Left ventricle myocardium inferior (tissue), 1 donor: ENCODE data around the gene ZBTB44. TPM values are rescaled to one million over a fixed set of nuclear protein-coding genes. Genes with fewer than 3 reads are reported as not detected.
"Not testable (repeated sequence)": the region's sequence is repeated elsewhere in the genome, so short reads cannot be mapped to it uniquely, and the experiment has no call there.

Experiments
- DNase-seq: peaks from one replicate; pipeline ENCODE4 v3.0.0-alpha.2; 2020
- H3K27ac ChIP-seq: fragments of 200-600 bp; replicated peaks from 2 replicates; pipeline ENCODE4 v1.8.0; 2021
- H3K27me3 ChIP-seq: fragments of 200-600 bp; 2 replicates; pipeline ENCODE4 v1.8.0; 2021; ENCODE audit warnings: low read depth
- H3K36me3 ChIP-seq: fragments of 200-600 bp; 2 replicates; pipeline ENCODE4 v1.8.0; 2021
- H3K4me1 ChIP-seq: fragments of 200-600 bp; 2 replicates; pipeline ENCODE4 v1.8.0; 2021
- H3K4me3 ChIP-seq: fragments of 200-600 bp; 2 replicates; pipeline ENCODE4 v1.8.0; 2021; ENCODE audit warnings: mild to moderate bottlenecking, moderate library complexity
- H3K9me3 ChIP-seq: fragments of 200-600 bp; replicated peaks from 2 replicates; pipeline ENCODE4 v1.8.0; 2021
- intact Hi-C: fragments of 100-400 bp; cut with micrococcal nuclease; formaldehyde crosslinking; loops from one replicate; pipeline ENCODE4 v1.11.0; 2022
- total RNA-seq: library from RNA; stranded (reverse); fragmentation: NEBNext Ultra II Directional; extraction: Animal tissue kit (Norgen Biotek cat#: 25700); gene quantifications from one replicate; pipeline ENCODE4 v1.2.1, GENCODE V29; 2021
- TF ChIP-seq, protein P1 (sequence below): fragments of 200-600 bp; IDR thresholded peaks from 2 replicates; pipeline ENCODE4 v1.8.0; 2021; ENCODE audit warnings: antibody characterized with exemption, mild to moderate bottlenecking, borderline replicate concordance
- donor health status: DM: no; HTN: yes; CAD: no; lungs with severe emphysema.

Gene ZBTB44
- total RNA-seq, 1 donor from 2014 or later, result 40.5 TPM

DNA sequence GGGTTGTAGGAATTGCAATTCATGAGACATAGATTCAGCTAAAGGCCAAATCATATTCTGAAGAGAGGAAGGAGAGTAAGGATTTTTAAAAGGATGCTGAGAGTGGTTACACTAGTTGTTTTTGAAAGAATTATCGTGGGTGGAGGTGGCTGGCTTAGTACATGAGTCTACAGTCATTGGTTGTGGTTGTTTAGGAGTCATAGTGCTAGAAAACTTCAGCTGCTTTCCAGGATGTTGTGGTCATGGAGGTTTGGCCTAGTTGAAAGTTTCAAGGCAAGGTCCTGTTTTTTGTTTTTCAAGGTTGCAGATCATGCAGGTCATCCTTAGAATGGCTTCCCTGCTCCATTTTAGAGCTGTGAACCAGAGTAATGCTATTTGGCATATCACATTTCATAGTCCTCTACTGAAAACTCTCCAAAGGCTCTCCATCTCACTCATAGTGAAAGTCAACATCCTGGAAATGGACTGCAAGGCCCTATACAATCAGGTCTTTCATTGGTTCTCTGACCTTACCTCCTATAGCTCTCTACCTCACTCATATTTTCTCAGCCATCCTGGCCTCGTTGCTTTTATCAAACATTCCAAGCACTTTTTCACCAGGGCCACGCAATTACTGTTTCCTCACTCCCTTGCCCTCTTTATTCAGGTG, 26.1 kb upstream of the ZBTB44 start:
- no peaks in the 10 kb centered on the region for H3K4me1 ChIP-seq
- no peak overlapping the region for H3K27ac ChIP-seq
- H3K4me3 ChIP-seq, result no peak overlapping the region
- H3K9me3 ChIP-seq, result peaks cover 13% of the 10 kb centered on the region
- intact Hi-C loops, result no loop called here
- DNase-seq, result no peak
- no peaks in the 10 kb centered on the region for H3K27me3 ChIP-seq
- H3K36me3 ChIP-seq, result no peaks in the 10 kb centered on the region
- TF ChIP-seq, protein P1, sequence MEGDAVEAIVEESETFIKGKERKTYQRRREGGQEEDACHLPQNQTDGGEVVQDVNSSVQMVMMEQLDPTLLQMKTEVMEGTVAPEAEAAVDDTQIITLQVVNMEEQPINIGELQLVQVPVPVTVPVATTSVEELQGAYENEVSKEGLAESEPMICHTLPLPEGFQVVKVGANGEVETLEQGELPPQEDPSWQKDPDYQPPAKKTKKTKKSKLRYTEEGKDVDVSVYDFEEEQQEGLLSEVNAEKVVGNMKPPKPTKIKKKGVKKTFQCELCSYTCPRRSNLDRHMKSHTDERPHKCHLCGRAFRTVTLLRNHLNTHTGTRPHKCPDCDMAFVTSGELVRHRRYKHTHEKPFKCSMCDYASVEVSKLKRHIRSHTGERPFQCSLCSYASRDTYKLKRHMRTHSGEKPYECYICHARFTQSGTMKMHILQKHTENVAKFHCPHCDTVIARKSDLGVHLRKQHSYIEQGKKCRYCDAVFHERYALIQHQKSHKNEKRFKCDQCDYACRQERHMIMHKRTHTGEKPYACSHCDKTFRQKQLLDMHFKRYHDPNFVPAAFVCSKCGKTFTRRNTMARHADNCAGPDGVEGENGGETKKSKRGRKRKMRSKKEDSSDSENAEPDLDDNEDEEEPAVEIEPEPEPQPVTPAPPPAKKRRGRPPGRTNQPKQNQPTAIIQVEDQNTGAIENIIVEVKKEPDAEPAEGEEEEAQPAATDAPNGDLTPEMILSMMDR, result no peak

DNA sequence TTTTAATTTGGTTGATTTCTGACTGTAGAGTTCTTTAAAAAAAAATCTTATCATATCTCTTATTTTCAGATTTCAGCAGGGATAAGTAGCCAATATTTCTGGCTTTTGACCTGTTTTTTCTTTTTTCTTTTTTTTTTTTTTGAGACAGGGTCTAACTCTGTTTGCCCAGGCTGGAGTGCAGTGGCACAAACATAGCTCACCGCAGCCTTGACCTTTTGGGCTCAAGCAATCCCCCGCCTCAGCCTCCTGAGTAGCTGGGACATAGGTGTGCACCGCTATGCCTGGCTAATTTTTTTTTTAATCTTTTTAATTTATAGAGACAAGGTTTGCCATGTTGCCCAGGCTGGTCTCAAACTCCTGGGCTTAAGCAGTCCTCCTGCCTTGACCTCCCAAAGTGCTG, 23.9 kb upstream of the ZBTB44 start:
- Histone ChIP-seq H3K27me3 (no peaks in the 10 kb centered on the region), H3K4me1 (no peaks in the 10 kb centered on the region), H3K4me3 (no peak overlapping the region), H3K9me3 (peaks cover 13% of the 10 kb centered on the region), H3K36me3 (no peaks in the 10 kb centered on the region), H3K27ac (no peak overlapping the region)
- no peak for DNase-seq
- TF ChIP-seq, protein P1, result no peak
- intact Hi-C loops, result no loop called here

DNA sequence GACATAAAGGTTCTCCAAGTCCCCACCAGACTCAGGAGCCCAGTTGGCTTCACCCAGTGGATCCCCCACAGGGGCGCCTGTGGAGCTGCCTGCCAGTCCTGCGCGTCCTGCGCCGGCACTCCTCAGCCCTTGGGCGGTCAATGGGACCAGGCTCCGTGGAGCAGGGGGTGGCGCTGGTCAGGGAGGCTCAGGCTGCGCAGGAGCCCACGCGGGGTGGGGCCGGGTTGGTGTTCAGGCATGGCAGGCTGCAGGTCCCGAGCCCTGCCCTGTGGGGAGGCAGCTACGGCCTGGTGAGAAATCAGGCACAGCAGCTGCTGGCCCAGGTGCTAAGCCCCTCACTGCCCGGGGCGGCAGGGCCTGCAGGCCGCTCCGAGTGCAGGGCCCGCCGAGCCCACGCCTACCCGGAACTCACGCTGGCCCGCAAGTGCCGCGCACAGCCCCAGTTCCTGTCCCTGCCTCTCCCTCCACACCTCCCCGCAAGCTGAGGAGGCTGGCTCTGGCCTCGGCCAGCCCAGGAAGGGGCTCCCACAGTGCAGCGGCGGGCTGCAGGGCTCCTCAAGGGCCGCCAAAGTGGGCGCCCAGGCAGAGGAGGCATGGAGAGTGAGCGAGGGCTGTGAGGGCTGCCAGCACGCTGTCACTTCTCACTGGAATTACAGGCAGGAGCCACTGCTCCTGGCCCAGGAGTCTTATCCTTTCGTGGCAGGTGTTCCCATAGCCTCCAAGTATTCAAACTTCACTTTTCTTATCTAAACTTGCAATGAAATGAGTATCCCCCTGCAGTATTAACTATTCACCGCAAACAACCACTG, 22.8 kb upstream of the ZBTB44 start:
- intact Hi-C loops, result no loop called here
- H3K36me3 ChIP-seq, result no peaks in the 10 kb centered on the region
- no peak for DNase-seq
- peaks cover 13% of the 10 kb centered on the region for H3K9me3 ChIP-seq
- TF ChIP-seq, protein P1, result no peak
- H3K27ac ChIP-seq, result no peak overlapping the region
- H3K4me3 ChIP-seq, result no peak overlapping the region
- no peaks in the 10 kb centered on the region for H3K4me1 ChIP-seq
- H3K27me3 ChIP-seq, result no peaks in the 10 kb centered on the region

DNA sequence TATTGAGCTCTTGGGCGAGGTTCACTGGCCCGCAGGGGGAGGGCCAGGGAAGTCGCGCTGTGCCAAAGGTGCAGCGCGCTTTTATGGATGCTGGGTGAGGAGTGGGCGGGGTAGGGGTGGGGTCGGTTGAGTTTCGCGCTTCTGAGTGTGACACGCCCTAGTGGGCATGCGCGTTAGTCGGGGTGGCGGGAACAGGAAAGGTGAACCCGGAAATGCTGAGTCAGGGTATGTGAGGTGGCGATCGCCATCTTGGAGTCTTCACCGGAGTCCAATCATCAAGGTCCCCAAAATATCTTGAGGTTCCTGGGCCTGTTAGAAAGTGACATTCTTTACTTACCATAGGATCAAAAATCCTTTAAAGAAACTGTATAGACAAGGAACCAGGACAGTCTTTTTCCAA, 16.7 kb upstream of the ZBTB44 start:
- H3K27me3 ChIP-seq, H3K9me3 ChIP-seq, intact Hi-C loops, H3K4me3 ChIP-seq, DNase-seq, H3K4me1 ChIP-seq, H3K36me3 ChIP-seq, H3K27ac ChIP-seq: not testable (repeated sequence)

DNA sequence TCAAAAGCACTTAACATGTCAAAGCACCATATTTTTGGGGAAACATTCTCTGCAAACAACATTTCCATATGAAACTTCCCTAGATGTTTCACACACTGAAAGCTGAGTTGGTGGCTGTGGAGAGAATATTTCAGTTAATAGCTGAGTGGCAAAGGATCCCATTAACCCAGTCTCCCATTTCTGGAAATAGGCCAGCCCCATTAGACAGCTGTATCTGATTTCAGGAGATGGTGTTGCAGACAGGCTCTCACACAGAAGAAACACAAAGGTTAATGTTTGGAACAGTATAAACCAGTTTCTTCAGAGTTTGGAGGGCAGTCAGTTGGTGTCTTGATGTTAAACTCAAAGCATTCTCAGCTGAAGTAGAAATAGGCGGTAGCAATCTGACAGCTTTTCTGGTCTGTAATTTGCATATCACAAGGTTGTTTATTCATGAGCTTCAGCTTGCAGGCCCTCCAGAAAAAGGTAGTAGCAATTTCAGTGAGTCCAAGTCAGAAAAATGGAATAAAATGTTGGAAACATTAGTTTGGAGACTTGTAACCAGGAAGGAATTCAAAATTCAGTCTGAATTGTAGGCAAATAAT, 15.5 kb upstream of the ZBTB44 start:
- DNase-seq, result no peak
- intact Hi-C loops, result no loop called here
- no peaks in the 10 kb centered on the region for H3K9me3 ChIP-seq
- TF ChIP-seq, protein P1, result no peak
- H3K27me3 ChIP-seq, result no peaks in the 10 kb centered on the region
- H3K4me3 ChIP-seq, result no peak overlapping the region
- no peaks in the 10 kb centered on the region for H3K36me3 ChIP-seq
- H3K4me1 ChIP-seq, result no peaks in the 10 kb centered on the region
- H3K27ac ChIP-seq, result no peak overlapping the region

DNA sequence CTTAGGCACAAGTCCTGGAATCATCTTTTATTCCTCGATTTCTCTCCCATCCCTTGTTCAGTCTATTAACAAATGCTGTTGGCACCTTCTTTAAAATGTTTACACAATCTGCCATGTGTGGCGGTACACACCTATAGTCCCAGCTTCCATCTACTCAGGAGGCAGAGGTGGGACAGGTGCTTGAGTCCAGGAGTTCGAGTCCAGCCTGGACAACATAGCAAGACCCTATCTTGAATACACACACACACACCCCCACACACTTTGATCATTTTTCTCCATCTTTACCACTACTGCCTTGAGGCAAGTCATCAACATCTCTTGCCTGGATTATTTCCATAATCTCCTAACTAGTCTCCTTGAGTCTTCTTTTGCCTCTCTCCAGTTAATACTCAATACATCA, 13.7 kb upstream of the ZBTB44 start:
- Histone ChIP-seq H3K27me3 (no peaks in the 10 kb centered on the region), H3K9me3 (no peaks in the 10 kb centered on the region), H3K27ac (no peak overlapping the region), H3K36me3 (no peaks in the 10 kb centered on the region), H3K4me3 (no peak overlapping the region), H3K4me1 (no peaks in the 10 kb centered on the region)
- no peak for DNase-seq
- intact Hi-C loops, result no loop called here
- TF ChIP-seq, protein P1, result no peak
